A549 (cell line): ENCODE measurements around the gene CEP162.

ENCODE experiments used
- CBX2 ChIP-seq: fragments of 200-600 bp; sonication (generic); IDR thresholded peaks from 2 replicates; pipeline ENCODE4 v1.6.1; 2016; ENCODE audit warnings: low read depth, mild to moderate bottlenecking, borderline replicate concordance
- CEBPB ChIP-seq, 2 experiments: fragments of >200 bp in 1 of 2; sonication (Bioruptor Twin) in 1 of 2; formaldehyde crosslinking in 1 of 2; IDR thresholded peaks; 2 replicates each; pipeline ENCODE4 v1.6.1; 2012 to 2016
- CHD2 ChIP-seq: fragments of 150-350 bp; IDR thresholded peaks from 2 replicates; pipeline ENCODE4 v1.6.1; 2014; ENCODE audit warnings: low read length; ENCODE audit not compliant: partially characterized antibody
- CTCF ChIP-seq: fragments of >200 bp; sonication (Bioruptor Twin); formaldehyde crosslinking; IDR thresholded peaks from 3 replicates; pipeline ENCODE4 v1.5.1; 2016
- E2F6 ChIP-seq: IDR thresholded peaks from 2 replicates; pipeline ENCODE4 v1.6.1; 2012; ENCODE audit warnings: low read depth, borderline replicate concordance
- EHMT2 ChIP-seq: fragments of 200-600 bp; sonication (generic); IDR thresholded peaks from 2 replicates; pipeline ENCODE4 v1.6.1; 2016; ENCODE audit warnings: antibody characterized with exemption, low read depth, mild to moderate bottlenecking, moderate library complexity
- MAX ChIP-seq: IDR thresholded peaks from 2 replicates; pipeline ENCODE4 v1.6.1; 2012
- NFE2L2 ChIP-seq: fragments of 150-350 bp; conservative IDR thresholded peaks from 2 replicates; pipeline ENCODE4 v1.6.1; 2014; ENCODE audit warnings: low read length
- POLR2A ChIP-seq: IDR thresholded peaks from 2 replicates; pipeline ENCODE4 v1.6.1; 2012; ENCODE audit warnings: mild to moderate bottlenecking, low read length
- RARB ChIP-seq: fragments of 250-450 bp; sonication (Bioruptor Pico); IDR thresholded peaks from 2 replicates; pipeline ENCODE4 v1.8.0; 2021; ENCODE audit warnings: mild to moderate bottlenecking, moderate library complexity
- RCOR1 ChIP-seq: fragments of 150-350 bp; IDR thresholded peaks from 2 replicates; pipeline ENCODE4 v1.6.1; 2014; ENCODE audit warnings: antibody characterized with exemption, low read length, low read depth
- REST ChIP-seq: fragments of 200-600 bp; sonication (generic); IDR thresholded peaks from 2 replicates; pipeline ENCODE4 v1.6.1; 2016; ENCODE audit warnings: antibody characterized with exemption, mild to moderate bottlenecking, moderate library complexity

- TF ChIP-seq POLR2A = no peak
- no peak for TF ChIP-seq REST
- no peak for TF ChIP-seq RCOR1
- TF ChIP-seq CTCF = no peak
- no peak for TF ChIP-seq CEBPB (IDR thresholded peaks at IDR 0.05)
- TF ChIP-seq NFE2L2 = no peak
- TF ChIP-seq E2F6 = no peak
- no peak for TF ChIP-seq EHMT2
- TF ChIP-seq MAX = no peak
- TF ChIP-seq CBX2 = no peak
- TF ChIP-seq CHD2 = no peak
- no peak for TF ChIP-seq RARB
These were observed 60.0 kb downstream of the CEP162 start for GRCh38 chr6:84167457-84167856.
